ENCODE data around the gene SVOP.
"Not testable (repeated sequence)": the region's sequence is repeated elsewhere in the genome, so short reads cannot be mapped to it uniquely, and the experiment has no call there.

The SVOP gene

DNA sequence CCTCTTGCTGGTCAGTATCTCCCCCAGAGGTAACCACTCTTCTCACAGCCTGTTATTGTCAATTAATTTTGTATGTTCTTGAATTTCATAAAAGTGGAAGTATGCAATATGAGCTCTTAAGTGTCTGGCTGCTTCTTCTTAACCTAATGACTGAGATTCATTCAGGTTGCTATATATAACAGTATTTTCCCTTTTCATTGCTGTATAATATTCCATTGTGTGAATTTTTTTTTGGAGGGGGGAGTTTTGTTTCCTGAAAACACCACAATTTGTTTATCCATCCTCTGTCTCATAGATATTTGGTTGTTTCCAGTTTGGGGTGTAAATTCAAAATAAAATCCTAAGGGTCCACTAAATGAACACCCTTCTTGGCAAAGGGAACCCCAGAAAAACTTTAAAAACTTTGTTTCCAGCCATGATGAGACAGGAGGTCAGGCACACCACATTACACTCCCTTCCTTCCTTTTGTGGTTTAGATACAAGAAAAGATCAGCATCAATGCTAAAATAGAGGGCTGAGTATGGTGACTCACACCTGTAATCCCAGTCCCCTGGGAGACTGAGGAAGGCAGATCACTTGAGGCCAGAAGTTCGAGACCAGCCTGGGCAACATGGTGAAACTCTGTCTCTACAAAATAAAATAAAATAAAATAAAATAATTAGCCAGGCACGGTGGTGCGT, 145.0 kb downstream of the SVOP start:
- H3K4me1 ChIP-seq (ENCODE audit: control insufficient read depth, insufficient read depth, low read length), result no peaks in the 10 kb centered on the region
- H3K4me3 ChIP-seq (ENCODE audit: low read length), result no peak overlapping the region
- no peaks in the 10 kb centered on the region for H3K9me3 ChIP-seq (replicated peaks; ENCODE audit: low read length)
- no peak overlapping the region for H3K4me2 ChIP-seq (ENCODE audit: low read length)
- no peaks in the 10 kb centered on the region for H3K36me3 ChIP-seq (ENCODE audit: insufficient read depth, low read length)
- H3K27me3 ChIP-seq (ENCODE audit: control insufficient read depth, insufficient read depth, low read length), result peaks cover 7% of the 10 kb centered on the region
- no peak overlapping the region for H3K9ac ChIP-seq (ENCODE audit: low read depth, low read length)

DNA sequence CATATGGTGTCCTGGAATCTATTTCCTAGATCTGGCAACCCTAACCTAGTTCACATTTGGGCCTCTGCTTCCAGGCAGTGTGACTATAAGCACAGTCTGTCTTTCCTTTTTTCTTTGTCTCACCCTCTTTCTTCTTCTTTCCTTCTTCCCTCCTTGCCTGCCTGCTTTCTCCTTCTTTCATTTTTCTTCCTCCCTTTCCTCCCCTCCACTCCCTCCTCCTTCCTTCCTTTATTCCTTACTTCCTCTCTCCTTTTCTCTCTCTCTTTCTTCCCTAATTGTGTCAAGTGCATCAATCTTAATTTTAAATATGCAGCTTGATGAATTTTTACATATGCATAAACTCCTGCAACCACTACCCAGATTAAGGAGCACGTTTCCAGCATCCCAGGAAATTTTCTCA, 145.6 kb downstream of the SVOP start:
- Histone ChIP-seq H3K4me3 (ENCODE audit: low read length) (no peak overlapping the region), H3K4me1 (ENCODE audit: control insufficient read depth, insufficient read depth, low read length) (no peaks in the 10 kb centered on the region), H3K4me2 (ENCODE audit: low read length) (no peak overlapping the region), H3K36me3 (ENCODE audit: insufficient read depth, low read length) (no peaks in the 10 kb centered on the region), H3K9ac (ENCODE audit: low read depth, low read length) (no peak overlapping the region), H3K9me3 (replicated peaks; ENCODE audit: low read length) (no peaks in the 10 kb centered on the region), H3K27me3 (ENCODE audit: control insufficient read depth, insufficient read depth, low read length) (peaks cover 1% of the 10 kb centered on the region)

DNA sequence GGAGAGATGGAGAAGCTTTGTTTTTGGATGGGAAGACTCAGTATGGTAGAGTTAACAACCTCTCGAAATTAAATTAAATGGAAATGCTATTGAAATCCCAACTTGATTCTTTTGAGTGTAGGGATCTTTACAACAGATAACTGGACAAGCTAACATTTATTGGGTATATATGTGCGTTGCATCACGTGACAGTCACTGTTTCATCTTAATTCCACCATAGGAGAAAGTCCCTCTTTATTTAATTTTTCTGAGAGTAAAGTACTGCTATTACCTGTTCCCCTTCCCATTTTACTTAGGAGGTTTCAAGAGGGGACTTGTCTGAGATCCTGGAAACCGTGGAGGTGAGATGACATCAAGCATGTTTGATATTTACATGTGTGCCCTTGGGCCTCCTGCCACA, 152.1 kb downstream of the SVOP start:
- H3K9me3 ChIP-seq (replicated peaks; ENCODE audit: low read length), result no peaks in the 10 kb centered on the region
- H3K4me1 ChIP-seq (ENCODE audit: control insufficient read depth, insufficient read depth, low read length), result no peaks in the 10 kb centered on the region

DNA sequence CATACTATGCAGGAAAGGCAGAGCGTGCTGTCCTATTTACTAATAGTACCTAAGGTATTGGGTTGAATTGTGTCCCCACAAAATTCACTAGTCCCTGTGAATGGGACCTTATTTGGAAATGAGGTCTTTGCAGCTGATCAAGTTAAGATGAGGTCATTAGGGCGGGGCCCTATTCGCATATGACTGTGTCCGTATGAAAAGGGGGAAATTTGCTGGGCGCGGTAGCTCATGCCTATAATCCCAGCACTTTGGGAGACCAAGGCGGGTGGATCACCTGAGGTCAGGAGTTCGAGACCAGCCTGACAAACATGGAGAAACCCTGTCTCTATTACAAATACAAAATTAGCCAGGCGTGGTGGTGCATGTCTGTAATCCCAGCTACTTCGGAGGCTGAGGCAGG, 154.8 kb downstream of the SVOP start:
- not testable (repeated sequence) for H3K27me3 ChIP-seq (ENCODE audit: control insufficient read depth, insufficient read depth, low read length); H3K36me3 ChIP-seq (ENCODE audit: insufficient read depth, low read length); H3K9ac ChIP-seq (ENCODE audit: low read depth, low read length); H3K9me3 ChIP-seq (replicated peaks; ENCODE audit: low read length); H3K4me1 ChIP-seq (ENCODE audit: control insufficient read depth, insufficient read depth, low read length); H3K4me2 ChIP-seq (ENCODE audit: low read length); H3K4me3 ChIP-seq (ENCODE audit: low read length)

More for the DNA sequence above, 152.1 kb downstream of the SVOP start:
- no peak overlapping the region for H3K9ac ChIP-seq (ENCODE audit: low read depth, low read length)
- no peak overlapping the region for H3K4me2 ChIP-seq (ENCODE audit: low read length)
- H3K4me3 ChIP-seq (ENCODE audit: low read length), result no peak overlapping the region
- H3K27me3 ChIP-seq (ENCODE audit: control insufficient read depth, insufficient read depth, low read length), result no peaks in the 10 kb centered on the region
- no peaks in the 10 kb centered on the region for H3K36me3 ChIP-seq (ENCODE audit: insufficient read depth, low read length)

DNA sequence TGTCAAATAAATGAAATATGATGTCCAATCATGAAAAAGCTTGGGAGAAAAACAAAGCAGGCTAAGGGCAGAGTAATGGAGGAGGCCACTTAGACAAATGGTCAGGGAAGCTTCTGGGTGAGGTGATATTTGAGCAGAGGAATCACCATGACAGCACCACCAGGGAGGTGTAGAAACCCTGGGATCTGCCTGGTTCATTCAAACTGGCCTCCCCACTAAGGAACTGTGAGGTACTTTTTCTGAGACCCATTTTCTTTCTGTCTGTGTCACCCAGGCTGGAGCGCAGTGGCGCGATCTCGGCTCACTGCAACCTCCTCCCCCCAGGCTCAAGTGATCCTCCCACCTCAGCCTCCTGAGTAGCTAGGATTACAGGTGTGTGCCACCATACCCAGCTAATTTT, 155.7 kb downstream of the SVOP start:
- Histone ChIP-seq H3K9ac (ENCODE audit: low read depth, low read length) (no peak overlapping the region), H3K27me3 (ENCODE audit: control insufficient read depth, insufficient read depth, low read length) (no peaks in the 10 kb centered on the region), H3K4me1 (ENCODE audit: control insufficient read depth, insufficient read depth, low read length) (no peaks in the 10 kb centered on the region), H3K4me2 (ENCODE audit: low read length) (no peak overlapping the region), H3K36me3 (ENCODE audit: insufficient read depth, low read length) (no peaks in the 10 kb centered on the region), H3K9me3 (replicated peaks; ENCODE audit: low read length) (no peaks in the 10 kb centered on the region), H3K4me3 (ENCODE audit: low read length) (no peak overlapping the region)

DNA sequence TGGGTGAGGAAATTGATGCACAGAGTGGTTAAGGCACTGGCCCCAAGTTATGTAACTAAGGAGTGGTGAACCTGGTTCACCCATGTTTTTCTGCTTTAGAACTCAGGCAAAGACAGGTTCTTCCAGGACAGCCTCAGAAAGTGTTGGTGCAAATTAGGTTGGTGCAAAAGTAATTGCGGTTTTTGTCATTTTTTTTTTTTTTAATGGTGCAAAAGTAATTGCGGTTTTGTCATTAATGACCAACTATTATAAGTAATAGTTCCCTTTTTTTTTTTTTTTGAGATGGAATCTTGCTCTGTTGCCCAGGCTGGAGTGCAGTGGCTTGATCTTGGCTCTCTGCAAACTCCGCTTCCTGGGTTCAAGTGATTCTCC, 158.3 kb downstream of the SVOP start:
- Histone ChIP-seq H3K36me3 (ENCODE audit: insufficient read depth, low read length) (no peaks in the 10 kb centered on the region), H3K9me3 (replicated peaks; ENCODE audit: low read length) (no peaks in the 10 kb centered on the region), H3K27me3 (ENCODE audit: control insufficient read depth, insufficient read depth, low read length) (no peaks in the 10 kb centered on the region), H3K4me1 (ENCODE audit: control insufficient read depth, insufficient read depth, low read length) (peaks cover 10% of the 10 kb centered on the region), H3K4me3 (ENCODE audit: low read length) (no peak overlapping the region), H3K9ac (ENCODE audit: low read depth, low read length) (no peak overlapping the region), H3K4me2 (ENCODE audit: low read length) (no peak overlapping the region)

DNA sequence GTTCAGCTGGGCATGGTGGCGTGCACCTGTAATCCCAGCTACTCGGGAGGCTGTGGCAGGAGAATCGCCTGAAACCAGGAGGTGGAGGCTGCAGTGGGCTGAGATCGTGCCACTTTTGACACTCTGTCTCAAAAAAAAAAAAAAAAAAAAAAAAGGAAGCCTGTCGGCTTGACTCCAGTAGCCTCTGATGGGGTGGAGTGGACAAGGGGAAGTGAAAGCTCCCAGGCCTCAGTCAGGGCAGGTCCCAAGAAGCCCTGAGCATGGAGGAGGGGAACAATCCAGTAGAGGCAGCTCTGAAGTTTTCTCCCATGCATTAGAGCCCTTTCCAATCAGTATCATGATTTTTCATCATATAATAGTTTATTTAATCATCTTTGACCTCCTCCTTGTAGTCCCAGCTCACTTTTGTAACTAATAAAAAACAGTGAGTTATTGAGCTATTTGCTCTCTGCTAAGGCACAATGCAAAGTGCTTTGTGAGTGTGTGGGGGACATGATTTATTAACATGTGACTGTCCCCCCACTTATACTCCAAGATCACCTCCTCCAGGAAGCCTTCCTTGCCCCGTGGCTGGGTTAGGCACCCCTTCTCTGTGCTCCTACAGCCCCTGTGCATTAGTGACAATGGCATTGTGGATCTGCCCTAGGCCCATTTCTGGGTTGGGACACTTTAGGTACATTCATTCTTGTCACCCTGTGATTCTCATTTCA, 158.8 kb downstream of the SVOP start:
- Histone ChIP-seq H3K4me3 (ENCODE audit: low read length) (no peak overlapping the region), H3K4me1 (ENCODE audit: control insufficient read depth, insufficient read depth, low read length) (peaks cover 10% of the 10 kb centered on the region), H3K27me3 (ENCODE audit: control insufficient read depth, insufficient read depth, low read length) (no peaks in the 10 kb centered on the region), H3K36me3 (ENCODE audit: insufficient read depth, low read length) (peaks cover under 1% of the 10 kb centered on the region), H3K9me3 (replicated peaks; ENCODE audit: low read length) (no peaks in the 10 kb centered on the region), H3K9ac (ENCODE audit: low read depth, low read length) (no peak overlapping the region), H3K4me2 (ENCODE audit: low read length) (no peak overlapping the region)

DNA sequence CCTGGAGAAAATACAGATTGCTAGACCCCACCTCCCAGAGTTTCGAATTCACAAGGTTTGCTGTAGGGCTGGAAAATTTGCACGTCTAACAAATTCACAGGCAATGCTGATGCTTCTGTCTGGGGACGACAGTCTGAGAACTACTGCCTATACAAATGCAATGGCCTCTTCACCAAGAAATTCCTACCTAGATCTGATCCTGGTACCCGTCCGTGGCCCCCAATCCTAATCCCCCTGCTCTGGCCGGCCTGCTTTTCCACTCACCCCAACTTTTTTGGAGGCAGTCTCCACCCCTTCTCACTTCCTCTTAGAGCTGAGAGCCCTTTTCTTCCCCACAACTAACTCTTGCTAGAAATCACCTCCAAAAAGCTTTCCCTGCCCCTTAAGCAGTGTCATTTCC, 160.4 kb downstream of the SVOP start:
- H3K36me3 ChIP-seq (ENCODE audit: insufficient read depth, low read length), result peaks cover 6% of the 10 kb centered on the region
- H3K4me1 ChIP-seq (ENCODE audit: control insufficient read depth, insufficient read depth, low read length), result peaks cover 19% of the 10 kb centered on the region
- no peak overlapping the region for H3K9ac ChIP-seq (ENCODE audit: low read depth, low read length)
- H3K9me3 ChIP-seq (replicated peaks; ENCODE audit: low read length), result no peaks in the 10 kb centered on the region
- no peaks in the 10 kb centered on the region for H3K27me3 ChIP-seq (ENCODE audit: control insufficient read depth, insufficient read depth, low read length)
- no peak overlapping the region for H3K4me3 ChIP-seq (ENCODE audit: low read length)
- H3K4me2 ChIP-seq (ENCODE audit: low read length), result no peak overlapping the region

DNA sequence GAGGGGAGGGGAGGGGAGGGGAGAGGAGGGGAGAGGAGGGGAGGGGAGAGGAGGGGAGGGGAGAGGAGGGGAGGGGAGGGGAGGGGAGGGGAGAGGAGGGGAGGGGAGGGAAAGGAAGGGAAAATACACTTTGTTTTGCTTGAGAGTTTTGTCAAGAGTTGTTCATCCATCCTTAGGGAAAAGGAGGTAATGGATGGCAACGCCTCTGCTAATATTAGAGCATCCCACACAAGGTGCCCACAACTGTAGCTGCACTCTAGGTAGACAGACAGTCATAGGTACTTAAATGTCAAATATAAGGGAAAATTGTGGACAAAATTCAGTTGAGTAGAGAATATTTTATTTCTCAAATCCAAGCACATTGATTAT, 161.0 kb downstream of the SVOP start:
- Histone ChIP-seq H3K4me1 (ENCODE audit: control insufficient read depth, insufficient read depth, low read length) (peaks cover 24% of the 10 kb centered on the region), H3K4me2 (ENCODE audit: low read length) (no peak overlapping the region), H3K9me3 (replicated peaks; ENCODE audit: low read length) (peaks cover 2% of the 10 kb centered on the region)

DNA sequence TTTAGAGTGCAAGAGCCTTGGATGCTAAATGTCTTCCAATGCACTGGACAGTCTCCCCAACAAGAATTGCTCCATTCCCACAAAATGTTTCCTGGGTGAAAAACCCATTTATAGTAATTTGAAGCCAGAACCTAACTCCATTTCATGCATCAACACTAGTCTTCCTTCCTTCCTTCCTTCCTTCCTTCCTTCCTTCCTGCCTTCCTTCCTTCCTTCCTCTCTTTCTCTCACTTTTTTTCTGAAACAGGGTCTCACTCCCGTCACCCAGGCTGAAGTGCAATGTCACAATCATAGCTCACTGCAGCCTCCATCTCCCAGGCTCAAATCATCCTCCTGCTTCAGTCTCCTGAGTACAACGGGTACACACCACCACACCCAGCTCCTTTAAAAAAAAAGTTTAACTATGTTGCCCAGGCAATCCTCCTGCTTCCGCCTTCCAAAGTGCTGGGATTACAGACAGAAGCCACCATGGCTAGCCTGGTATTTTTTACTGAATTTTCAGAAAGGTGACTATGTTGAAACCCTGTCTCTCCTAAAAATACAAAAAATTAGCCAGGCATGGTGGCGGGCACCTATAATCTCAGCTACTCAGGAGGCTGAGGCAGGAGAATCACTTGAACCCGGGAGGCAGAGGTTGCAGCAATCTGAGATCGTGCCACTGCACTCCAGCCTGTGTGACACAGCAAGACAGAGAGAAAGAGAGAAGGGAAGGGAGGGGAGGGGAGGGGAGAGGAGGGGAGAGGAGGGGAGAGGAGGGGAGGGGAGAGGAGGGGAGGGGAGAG, 161.5 kb downstream of the SVOP start:
- H3K4me3 ChIP-seq (ENCODE audit: low read length); H3K9me3 ChIP-seq (replicated peaks; ENCODE audit: low read length); H3K27me3 ChIP-seq (ENCODE audit: control insufficient read depth, insufficient read depth, low read length); H3K9ac ChIP-seq (ENCODE audit: low read depth, low read length): not testable (repeated sequence)
- Histone ChIP-seq H3K4me1 (ENCODE audit: control insufficient read depth, insufficient read depth, low read length) (peaks cover 27% of the 10 kb centered on the region), H3K36me3 (ENCODE audit: insufficient read depth, low read length) (peaks cover 12% of the 10 kb centered on the region), H3K4me2 (ENCODE audit: low read length) (peak overlapping the region; percentile 77)

More for the DNA sequence above, 161.0 kb downstream of the SVOP start:
- Histone ChIP-seq H3K36me3 (ENCODE audit: insufficient read depth, low read length) (peaks cover 12% of the 10 kb centered on the region), H3K9ac (ENCODE audit: low read depth, low read length) (no peak overlapping the region), H3K27me3 (ENCODE audit: control insufficient read depth, insufficient read depth, low read length) (no peaks in the 10 kb centered on the region), H3K4me3 (ENCODE audit: low read length) (no peak overlapping the region)

DNA sequence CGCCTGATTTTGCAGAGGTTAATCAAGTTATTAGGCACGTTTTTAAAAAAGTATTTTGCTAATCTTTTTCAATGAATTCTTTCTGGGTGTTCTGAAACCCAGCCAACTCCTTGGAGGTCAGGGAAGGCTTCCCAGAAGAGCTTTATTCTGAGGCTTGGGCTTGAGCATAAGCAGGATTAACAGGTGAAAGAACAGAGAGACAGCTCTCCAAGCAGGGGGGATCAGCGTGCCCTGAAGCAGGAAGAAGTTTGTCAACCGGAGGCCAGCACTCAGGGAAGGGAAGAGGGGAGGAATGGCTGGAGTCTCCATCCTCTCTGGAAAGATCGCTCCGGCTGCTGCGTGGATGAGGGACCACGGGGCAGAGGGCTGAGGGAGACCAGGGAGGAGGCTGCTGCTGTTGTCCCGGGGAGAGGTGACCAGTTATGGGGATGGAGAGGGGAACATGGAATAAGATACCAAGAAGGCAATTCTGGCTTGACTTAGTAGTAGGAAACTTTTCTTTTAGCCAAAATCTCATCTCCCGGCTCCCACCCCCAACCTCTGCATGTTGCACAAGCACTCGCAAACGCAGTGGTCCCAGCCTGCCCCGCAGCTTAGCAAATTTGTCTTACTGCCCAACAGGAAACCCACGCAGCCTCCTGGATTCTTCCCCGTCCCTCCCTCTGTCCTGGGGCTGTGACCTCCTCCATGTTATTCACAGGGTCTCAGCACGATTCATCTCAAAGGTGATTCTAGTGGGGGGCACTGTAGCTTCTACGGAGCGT, 162.4 kb downstream of the SVOP start:
- Histone ChIP-seq H3K9me3 (replicated peaks; ENCODE audit: low read length) (peaks cover 2% of the 10 kb centered on the region), H3K4me3 (ENCODE audit: low read length) (peak overlapping the region; percentile 52), H3K27me3 (ENCODE audit: control insufficient read depth, insufficient read depth, low read length) (no peaks in the 10 kb centered on the region), H3K4me1 (ENCODE audit: control insufficient read depth, insufficient read depth, low read length) (peaks cover 33% of the 10 kb centered on the region), H3K9ac (ENCODE audit: low read depth, low read length) (peak overlapping the region; percentile 78), H3K36me3 (ENCODE audit: insufficient read depth, low read length) (peaks cover 12% of the 10 kb centered on the region), H3K4me2 (ENCODE audit: low read length) (peak overlapping the region; percentile 77)

Measured in skeletal muscle satellite cell (primary cell).